Rectal smooth muscle tissue (tissue), 1 donor: ENCODE results near the gene RPUSD2.
"Not testable (repeated sequence)": the region's sequence is repeated elsewhere in the genome, so short reads cannot be mapped to it uniquely, and the experiment has no call there.

Experiments
- H3K27ac ChIP-seq: one replicate; pipeline ENCODE4 v1.7.0; 2013; ENCODE audit warnings: low read depth, low read length, inconsistent platforms
- H3K27me3 ChIP-seq: one replicate; pipeline ENCODE4 v1.7.0; 2013; ENCODE audit warnings: low read length; ENCODE audit not compliant: control insufficient read depth, insufficient read depth
- H3K36me3 ChIP-seq: one replicate; pipeline ENCODE4 v1.7.0; 2013; ENCODE audit warnings: low read length; ENCODE audit not compliant: control insufficient read depth, insufficient read depth
- H3K4me1 ChIP-seq: one replicate; pipeline ENCODE4 v1.7.0; 2013; ENCODE audit warnings: low read length; ENCODE audit not compliant: control insufficient read depth, insufficient read depth
- H3K4me3 ChIP-seq: one replicate; pipeline ENCODE4 v1.7.0; 2013; ENCODE audit warnings: low read length
- H3K9ac ChIP-seq: one replicate; pipeline ENCODE4 v1.7.0; 2013; ENCODE audit warnings: low read length

RPUSD2 gene

GRCh38 chr15:40578892-40579291 is 9.8 kb downstream of the RPUSD2 start:
- Histone ChIP-seq H3K9ac (no peak overlapping the region), H3K27ac (no peak overlapping the region), H3K4me3 (no peak overlapping the region)

GRCh38 chr15:40581796-40582195 is 12.7 kb downstream of the RPUSD2 start:
- not testable (repeated sequence) for H3K27ac ChIP-seq, H3K4me3 ChIP-seq, H3K9ac ChIP-seq, H3K36me3 ChIP-seq, H3K4me1 ChIP-seq, H3K27me3 ChIP-seq

More at GRCh38 chr15:40578892-40579291, 9.8 kb downstream of the RPUSD2 start:
- peaks cover 2% of the 10 kb centered on the region for H3K36me3 ChIP-seq
- no peaks in the 10 kb centered on the region for H3K27me3 ChIP-seq
- no peaks in the 10 kb centered on the region for H3K4me1 ChIP-seq

- no peak overlapping the region for H3K27ac ChIP-seq
- H3K36me3 ChIP-seq = no peaks in the 10 kb centered on the region
- H3K4me1 ChIP-seq = no peaks in the 10 kb centered on the region
- H3K27me3 ChIP-seq = no peaks in the 10 kb centered on the region
- H3K4me3 ChIP-seq = peak overlapping the region; percentile 55
- no peak overlapping the region for H3K9ac ChIP-seq
These were observed 13.7 kb downstream of the RPUSD2 start for GRCh38 chr15:40582726-40583246.

GRCh38 chr15:40584191-40584590 is 15.1 kb downstream of the RPUSD2 start:
- Histone ChIP-seq H3K4me1 (no peaks in the 10 kb centered on the region), H3K36me3 (no peaks in the 10 kb centered on the region), H3K9ac (no peak overlapping the region), H3K27me3 (no peaks in the 10 kb centered on the region), H3K27ac (no peak overlapping the region), H3K4me3 (no peak overlapping the region)

DNA sequence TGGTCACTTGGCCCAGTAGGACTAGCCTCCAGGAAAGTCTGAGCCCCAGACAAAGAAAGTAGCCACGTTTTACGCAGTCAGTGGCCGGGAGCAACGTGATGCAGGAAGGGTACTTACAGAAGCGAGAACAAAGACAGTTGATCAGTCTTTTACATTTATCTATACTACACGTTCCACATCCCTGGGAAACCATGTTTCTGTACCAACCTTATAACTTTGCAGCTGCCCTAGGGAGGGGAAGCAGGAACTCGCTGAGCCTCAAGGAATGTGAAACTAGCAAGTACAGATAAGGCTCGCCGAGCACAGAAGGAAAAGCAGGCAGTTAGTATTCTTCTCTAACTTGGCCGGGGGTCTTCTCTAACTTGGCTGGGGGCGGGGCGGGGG is 21.6 kb downstream of the RPUSD2 start:
- H3K27me3 ChIP-seq = no peaks in the 10 kb centered on the region
- H3K36me3 ChIP-seq = no peaks in the 10 kb centered on the region
- H3K4me1 ChIP-seq = peaks cover 4% of the 10 kb centered on the region
- no peak overlapping the region for H3K9ac ChIP-seq
- H3K27ac ChIP-seq = no peak overlapping the region
- no peak overlapping the region for H3K4me3 ChIP-seq

GRCh38 chr15:40591389-40591788 is 22.3 kb downstream of the RPUSD2 start:
- H3K27me3 ChIP-seq = no peaks in the 10 kb centered on the region
- no peak overlapping the region for H3K27ac ChIP-seq
- peaks cover 4% of the 10 kb centered on the region for H3K4me1 ChIP-seq
- no peak overlapping the region for H3K9ac ChIP-seq
- no peaks in the 10 kb centered on the region for H3K36me3 ChIP-seq
- H3K4me3 ChIP-seq = no peak overlapping the region

DNA sequence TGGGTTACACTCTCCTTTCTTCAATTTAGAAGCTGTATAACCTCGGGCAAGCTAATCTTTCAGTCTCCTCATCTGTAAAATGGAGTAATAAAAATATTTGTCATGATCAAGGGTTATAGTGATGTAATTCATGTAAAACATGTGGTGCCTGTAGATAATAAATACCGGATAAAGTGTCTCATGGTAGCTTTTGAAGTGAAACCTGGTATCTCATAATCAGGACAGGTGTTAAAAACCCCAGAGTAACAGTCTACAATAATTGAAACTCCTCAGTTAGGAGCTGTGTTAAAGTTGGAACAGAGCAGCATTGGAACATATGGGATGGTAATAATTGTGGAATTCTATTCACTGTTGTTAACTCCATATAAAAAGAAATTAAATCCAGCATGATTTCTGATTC is 24.1 kb downstream of the RPUSD2 start:
- no peaks in the 10 kb centered on the region for H3K36me3 ChIP-seq
- H3K27ac ChIP-seq = no peak overlapping the region
- peaks cover 4% of the 10 kb centered on the region for H3K4me1 ChIP-seq
- H3K4me3 ChIP-seq = no peak overlapping the region
- H3K27me3 ChIP-seq = no peaks in the 10 kb centered on the region
- H3K9ac ChIP-seq = no peak overlapping the region

DNA sequence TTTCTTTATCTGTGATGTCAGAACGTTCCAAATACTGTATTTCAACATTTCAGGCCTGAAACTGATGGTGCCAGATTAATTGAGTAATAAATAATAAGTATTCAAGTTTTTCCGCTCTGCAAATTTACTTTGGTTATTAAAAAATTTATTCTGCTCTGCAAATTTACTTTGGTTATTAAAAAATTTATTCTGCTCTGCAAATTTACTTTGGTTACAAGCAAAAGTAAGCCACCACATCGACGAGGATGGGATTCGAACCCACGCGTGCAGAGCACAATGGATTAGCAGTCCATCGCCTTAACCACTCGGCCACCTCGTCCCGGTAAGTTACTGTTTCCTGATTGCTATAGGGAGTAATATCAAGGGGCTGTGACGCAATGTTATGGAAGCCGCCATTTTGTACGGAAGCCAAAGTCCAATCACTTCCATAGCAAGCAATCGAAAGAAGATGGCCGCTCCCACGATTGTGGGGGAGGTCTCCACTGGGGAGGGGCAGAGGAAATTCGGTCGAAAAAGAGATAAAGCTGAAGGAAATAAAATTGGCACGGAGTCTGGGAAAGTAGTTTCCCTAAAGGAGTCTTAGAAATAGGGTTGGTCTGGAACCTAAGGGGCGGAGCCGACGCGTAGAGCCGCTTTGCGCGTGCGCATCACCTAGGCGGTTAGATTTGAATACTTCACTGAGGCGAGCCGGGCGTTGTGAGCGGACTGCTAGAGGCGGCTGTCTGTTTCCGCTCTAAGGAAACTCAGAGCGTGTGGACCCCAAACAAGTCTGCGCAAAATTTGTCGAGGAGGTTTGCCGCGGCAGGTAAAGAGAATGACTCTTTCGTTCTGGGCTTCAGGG is 24.7 kb downstream of the RPUSD2 start, which contains the start of gene KNL1:
KNL1 (plus strand) TSS at position 662 of the 841 bp plus-strand sequence. CDS start 8,683 bp downstream, outside the sequence.
- Histone ChIP-seq H3K4me1 (peaks cover 4% of the 10 kb centered on the region), H3K27ac (peak within 1 kb of the TSS; percentile 94), H3K36me3 (no peaks in the 10 kb centered on the region), H3K27me3 (no peaks in the 10 kb centered on the region), H3K9ac (peak within 1 kb of the TSS; percentile 78), H3K4me3 (peak within 1 kb of the TSS; percentile 95)

DNA sequence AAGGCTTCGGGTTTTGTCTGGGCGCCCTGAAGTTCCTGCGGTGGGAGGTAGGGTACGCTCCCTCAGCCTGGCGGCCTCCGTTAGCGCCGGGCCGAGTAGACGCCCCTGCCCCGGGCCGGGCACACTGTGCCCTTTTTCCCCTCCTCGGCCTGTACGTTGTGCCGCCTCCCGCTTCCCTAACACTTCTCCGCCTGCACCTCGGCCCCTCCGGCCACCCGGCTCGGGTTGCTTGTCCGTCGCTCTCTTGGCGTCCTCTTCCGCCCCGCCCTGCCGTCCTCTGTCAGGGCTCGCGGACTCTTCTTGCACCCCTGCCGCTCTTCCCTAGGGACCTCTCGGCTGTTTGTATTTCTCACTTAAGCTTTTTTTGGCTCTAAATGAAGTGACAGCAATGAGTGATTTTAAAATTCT is 25.3 kb downstream of the RPUSD2 start:
- Histone ChIP-seq H3K36me3 (no peaks in the 10 kb centered on the region), H3K4me3 (peak overlapping the region; percentile 95), H3K27me3 (no peaks in the 10 kb centered on the region), H3K4me1 (peaks cover 4% of the 10 kb centered on the region), H3K9ac (peak overlapping the region; percentile 16), H3K27ac (no peak overlapping the region)

DNA sequence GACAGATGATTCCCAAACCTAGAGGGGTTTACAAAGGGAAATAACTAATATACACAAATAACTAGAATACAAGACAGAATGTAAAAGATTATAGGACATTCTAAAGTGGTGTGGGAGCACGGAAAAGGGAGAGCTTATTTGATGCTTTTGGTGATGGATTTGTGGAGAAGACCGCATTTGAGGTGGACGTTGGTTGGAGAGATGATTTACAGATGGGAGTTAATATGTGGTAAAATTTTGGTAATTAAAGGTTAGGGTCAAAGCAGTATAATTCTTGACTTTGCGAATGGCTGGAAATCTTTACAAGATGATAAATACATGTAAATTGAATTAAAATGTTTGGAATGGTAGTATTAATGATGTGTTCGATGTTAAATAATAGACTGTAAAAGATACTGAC is 26.1 kb downstream of the RPUSD2 start:
- no peaks in the 10 kb centered on the region for H3K27me3 ChIP-seq
- no peaks in the 10 kb centered on the region for H3K36me3 ChIP-seq
- peaks cover 4% of the 10 kb centered on the region for H3K4me1 ChIP-seq
- H3K27ac ChIP-seq = no peak overlapping the region
- H3K9ac ChIP-seq = no peak overlapping the region
- H3K4me3 ChIP-seq = peak overlapping the region; percentile 95

DNA sequence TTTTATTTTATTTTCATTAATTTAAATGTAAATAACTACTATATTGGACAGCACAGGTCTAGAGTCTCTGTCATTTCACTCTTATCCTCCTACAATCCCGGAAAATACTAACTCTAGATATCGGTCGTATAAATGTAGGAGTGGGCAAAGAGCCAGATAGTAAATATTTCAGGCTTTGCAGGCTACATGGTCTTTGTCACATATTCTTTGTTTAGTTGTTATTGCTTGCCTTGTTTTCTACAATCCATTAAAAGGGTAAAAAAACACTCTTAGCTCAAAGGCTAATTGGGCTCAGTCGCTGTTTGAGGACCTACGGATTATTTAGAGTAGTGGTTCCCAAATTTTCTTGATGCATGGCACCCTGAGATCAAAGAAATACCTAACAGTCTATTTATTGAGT is 26.7 kb downstream of the RPUSD2 start:
- H3K27me3 ChIP-seq = no peaks in the 10 kb centered on the region
- H3K36me3 ChIP-seq = no peaks in the 10 kb centered on the region
- no peak overlapping the region for H3K27ac ChIP-seq
- H3K4me1 ChIP-seq = peaks cover 4% of the 10 kb centered on the region
- H3K4me3 ChIP-seq = no peak overlapping the region
- no peak overlapping the region for H3K9ac ChIP-seq

GRCh38 chr15:40597024-40597423 is 27.9 kb downstream of the RPUSD2 start:
- no peak overlapping the region for H3K9ac ChIP-seq
- no peak overlapping the region for H3K4me3 ChIP-seq
- no peak overlapping the region for H3K27ac ChIP-seq
- peaks cover 4% of the 10 kb centered on the region for H3K4me1 ChIP-seq
- no peaks in the 10 kb centered on the region for H3K27me3 ChIP-seq
- H3K36me3 ChIP-seq = no peaks in the 10 kb centered on the region

DNA sequence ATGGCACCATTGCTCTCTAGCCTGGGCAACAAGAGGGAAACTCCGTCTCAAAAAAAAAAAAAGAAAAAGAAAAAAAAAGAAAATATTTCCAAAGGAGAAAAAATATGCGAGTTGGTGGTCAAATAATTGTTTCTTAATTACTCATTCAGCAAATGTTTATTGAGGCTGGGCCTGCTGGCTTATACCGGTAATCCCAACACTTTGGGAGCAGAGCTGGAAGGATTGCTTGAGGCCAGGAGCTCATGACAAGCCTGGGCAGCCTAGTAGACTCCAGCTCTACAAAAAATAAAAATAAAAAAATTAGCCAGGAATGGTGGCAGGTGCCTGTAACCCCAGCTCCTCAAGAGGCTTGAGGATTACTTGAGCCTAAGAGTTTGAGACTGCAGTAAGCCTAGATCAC is 29.0 kb downstream of the RPUSD2 start:
- H3K36me3 ChIP-seq = no peaks in the 10 kb centered on the region
- H3K27ac ChIP-seq = no peak overlapping the region

More for the DNA sequence above, 29.0 kb downstream of the RPUSD2 start:
- Histone ChIP-seq H3K4me1 (peaks cover 4% of the 10 kb centered on the region), H3K27me3 (no peaks in the 10 kb centered on the region), H3K9ac (no peak overlapping the region), H3K4me3 (no peak overlapping the region)
